DMS79 treated with DMSO at 0.1 percent for 48 hours (cell line): ENCODE data around the gene BRD4.

ENCODE experiments used
- DNase-seq: peaks from one replicate; lab custom pipeline; 2025; lab: John Stamatoyannopoulos, UW

Gene BRD4

GRCh38 chr19:15313649-15314279 is 18.6 kb downstream of the BRD4 start:
- no peak for DNase-seq

DNA sequence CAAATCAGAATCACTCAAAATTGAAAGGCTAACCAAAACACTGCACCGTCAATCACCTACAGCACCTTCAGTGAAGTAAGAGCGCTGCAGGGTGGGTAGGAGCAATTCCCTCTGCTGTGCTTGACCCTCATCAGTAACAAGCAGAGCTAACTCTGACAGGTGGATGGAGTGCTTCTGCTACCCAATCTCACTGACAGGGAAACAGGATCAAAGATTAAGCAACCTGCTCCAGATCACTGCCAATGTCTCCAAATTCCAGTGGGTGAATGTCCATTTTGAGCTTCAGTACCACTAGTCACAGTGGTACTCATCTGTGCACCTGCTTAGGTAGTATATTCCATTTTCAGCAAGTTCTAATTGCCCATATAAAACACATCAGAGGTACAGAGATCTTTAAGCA is 25.2 kb downstream of the BRD4 start:
- DNase-seq: no peak

DNA sequence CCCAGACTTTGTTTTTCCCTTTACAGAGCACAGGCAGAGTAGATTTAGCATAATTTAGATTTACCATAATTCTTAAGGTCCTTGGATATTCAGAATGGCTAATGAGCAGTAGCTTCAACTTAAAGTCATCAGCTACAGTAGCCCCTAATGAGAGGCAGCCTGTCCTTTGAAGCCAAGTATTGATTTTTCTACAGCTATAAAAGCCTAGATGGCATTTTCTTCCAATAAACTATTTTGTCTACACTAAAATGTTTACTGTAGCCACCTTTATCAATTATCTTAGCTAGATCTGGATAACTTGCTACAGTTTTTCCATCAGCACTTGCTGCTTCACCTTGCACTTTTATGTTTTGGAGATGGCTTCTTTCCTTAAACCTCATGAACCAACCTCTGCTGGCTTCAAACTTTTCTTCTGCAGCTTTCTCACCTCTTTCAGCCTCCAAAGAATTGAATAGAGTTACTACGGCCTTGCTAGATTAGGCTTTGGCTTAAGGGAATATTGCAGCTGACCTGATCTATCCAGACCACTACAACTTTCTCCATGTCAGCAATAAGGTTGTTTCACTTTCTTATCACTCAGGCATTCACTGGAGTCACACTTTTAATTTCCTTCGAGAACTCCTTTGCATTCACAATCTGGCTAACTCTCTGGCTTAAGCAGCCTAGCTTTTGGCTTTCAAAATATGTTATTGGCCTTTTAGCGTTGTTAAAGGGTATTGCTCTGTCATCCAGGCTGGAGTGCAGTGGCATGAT is 26.6 kb downstream of the BRD4 start:
- DNase-seq: no peak

- no peak for DNase-seq
Measured at GRCh38 chr19:15304140-15304705, 28.1 kb downstream of the BRD4 start.

- no peak for DNase-seq
Measured at GRCh38 chr19:15303105-15303780, 29.1 kb downstream of the BRD4 start.

DNA sequence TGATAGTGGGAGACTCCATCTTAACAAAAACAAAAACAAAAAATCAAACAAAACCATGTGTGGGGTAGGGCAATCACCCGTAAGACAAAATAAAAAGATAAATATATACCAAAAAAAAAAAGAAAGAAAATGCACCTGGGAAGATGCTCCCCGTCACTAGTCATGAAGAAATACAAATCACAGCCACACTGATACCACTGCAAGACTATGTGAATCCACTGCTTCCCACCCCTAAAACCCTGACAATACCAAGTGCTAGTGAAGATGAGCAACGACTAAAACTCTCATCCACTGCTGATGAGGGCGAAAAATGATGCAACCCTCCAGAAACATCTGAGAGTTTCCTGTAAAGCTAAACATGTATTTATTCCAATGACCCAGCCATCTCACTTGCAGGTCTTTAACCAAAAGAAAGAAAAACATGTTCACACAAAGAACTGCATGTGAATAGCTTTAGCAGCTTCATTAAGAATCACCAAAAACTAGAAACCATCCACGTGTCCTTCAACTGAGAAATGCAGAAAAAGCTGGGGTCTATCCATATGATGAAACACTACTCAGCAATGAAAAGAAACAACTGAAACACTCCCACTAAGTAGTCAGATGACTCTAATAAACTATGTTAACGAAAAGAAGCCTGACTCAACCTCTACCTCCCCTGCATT is 31.7 kb downstream of the BRD4 start:
- no peak for DNase-seq

DNA sequence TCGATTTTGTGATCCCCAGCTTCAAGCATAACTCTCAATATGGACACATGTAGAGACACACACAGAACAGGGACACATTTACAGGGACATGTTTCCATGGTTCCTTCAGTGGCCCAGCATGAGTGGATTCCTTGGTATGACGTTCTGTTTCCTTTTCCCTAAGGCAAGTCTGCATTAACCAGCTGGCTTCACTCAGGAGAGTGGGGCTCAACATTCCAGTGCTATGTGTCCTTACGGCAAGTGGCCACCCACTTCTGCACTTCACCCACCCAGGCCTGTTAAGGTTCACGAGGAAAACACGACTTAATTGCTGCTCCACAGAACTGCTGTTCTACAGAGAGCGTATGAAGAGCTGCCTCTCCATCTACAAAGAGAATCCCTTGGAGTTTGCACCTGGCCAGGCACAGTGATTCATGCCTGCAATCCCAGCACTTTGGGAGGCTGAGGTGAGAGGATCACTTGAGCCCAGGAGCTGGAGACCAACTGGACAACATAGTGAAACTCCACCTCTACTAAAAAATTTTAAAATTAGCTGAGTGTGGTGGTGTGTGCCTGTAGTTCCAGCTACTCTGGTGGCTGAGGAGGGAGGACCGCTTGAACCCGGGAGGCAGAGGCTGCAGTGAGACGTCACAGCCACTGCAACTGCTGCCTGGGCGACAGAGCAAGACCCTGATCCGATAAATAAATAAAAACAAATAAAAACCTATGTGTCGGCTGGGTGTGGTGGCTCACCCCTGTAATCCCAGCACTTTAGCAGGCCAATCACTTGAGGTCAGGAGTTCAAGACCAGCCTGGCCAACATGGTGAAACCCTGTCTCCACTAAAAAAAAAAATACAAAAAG is 32.5 kb downstream of the BRD4 start:
- DNase-seq: no peak

GRCh38 chr19:15298847-15299567 is 33.3 kb downstream of the BRD4 start:
- no peak for DNase-seq

- peak; percentile 19 for DNase-seq
Measured at GRCh38 chr19:15297416-15298224, 34.7 kb downstream of the BRD4 start.

DNA sequence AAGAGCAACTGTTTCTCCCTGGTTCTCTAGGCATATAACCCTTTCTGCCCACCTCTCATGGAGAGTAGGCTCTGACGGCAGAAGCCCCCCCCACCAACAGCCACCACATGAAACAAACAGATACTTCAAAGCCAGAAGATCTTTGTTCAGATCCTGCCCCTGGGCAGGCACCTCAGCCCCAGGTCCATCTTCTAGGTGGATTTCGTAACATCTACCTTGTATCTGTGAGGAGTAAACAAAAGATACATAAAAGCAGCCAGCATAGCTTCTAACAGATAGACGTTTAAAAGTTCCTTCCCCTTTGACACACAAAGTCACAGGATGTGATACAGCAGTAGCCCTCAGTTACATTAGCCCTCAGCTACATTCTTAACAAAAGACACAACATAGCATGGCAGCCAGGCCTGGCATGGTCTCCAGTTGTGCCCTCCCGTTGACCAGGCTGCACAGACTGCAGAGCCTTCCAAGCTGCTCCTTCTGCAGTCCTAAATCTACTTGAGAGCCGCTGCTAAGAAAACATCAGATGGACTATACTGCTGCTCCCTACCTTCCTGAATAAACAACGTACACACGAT is 35.4 kb downstream of the BRD4 start:
- DNase-seq: no peak

GRCh38 chr19:15296353-15296752 is 36.0 kb downstream of the BRD4 start:
- DNase-seq: no peak

- no peak for DNase-seq
Measured at GRCh38 chr19:15294561-15294990, 37.8 kb downstream of the BRD4 start.

DNA sequence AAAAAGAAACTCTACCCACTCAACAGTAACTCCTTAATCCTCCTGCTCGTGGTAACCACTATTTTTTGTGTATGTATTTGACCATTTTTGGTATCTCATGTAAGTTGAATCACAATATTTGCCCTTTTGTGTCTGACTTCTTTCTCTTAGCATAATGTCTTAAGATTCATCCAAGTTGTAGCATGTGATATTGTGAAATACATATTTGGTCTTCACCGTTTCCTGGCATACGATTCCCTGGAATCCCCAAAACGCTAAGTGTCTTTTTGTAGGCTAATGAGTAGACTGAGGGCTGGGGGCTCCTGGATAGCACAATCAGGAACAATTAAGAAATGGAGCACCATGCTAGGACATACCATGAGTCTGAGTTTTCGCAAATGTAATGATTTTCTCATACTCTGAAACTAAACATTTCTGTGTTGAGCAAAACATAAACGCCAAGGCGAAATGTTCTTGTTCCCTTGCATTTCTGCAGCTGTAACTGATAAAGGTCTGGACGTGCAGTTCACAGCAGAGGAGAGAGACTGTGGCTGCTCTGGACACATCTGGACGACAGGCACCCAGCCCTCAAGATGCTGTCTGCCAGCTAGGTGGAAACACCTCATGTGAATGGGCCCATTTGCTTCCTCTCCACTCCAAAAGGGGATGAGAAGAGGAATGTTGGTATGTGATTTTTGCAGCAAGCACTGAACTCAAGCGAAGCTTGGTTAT is 38.4 kb downstream of the BRD4 start:
- no peak for DNase-seq

- DNase-seq: peak; percentile 59
Measured at GRCh38 chr19:15292847-15293582, 39.3 kb downstream of the BRD4 start.

DNA sequence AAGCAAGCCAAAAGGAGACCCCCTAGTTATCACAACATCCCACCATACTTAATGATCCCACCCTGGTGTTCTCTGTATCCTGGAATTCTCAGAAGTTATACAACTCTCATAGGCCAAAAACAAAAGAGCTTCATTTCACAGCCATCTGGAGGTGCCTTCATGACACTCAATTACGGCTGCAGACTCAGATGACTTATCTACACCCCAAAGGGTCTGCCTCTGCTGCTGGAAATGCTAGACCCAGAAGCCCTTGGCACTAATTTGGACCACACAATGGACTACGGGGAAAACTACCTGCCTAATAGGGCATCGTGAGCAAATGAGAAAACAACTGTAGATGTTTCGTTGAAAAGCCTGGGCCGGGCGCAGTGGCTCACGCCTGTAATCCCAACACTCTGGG is 40.2 kb downstream of the BRD4 start:
- DNase-seq: no peak

DNA sequence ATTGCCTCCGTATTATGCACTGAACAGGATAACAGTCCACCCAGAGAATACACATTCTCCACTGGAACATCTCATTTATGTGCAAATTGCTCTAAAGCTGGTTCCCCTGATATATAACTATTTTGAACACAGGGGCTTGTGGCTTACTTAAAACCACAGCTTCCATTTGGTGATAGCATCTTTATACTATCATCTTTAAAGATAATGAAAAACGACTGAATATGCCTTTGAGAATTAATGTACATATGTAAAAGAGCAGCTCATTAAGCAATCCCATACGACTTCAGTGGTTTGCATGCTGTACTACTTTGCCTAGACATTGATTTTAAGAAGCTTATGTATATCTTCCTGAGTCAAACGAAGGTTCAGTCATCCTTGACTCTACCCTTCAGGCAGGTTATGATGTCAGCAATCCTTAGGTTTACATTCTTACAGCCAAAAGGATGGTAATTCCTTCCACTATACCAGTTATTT is 40.8 kb downstream of the BRD4 start:
- DNase-seq: no peak

DNA sequence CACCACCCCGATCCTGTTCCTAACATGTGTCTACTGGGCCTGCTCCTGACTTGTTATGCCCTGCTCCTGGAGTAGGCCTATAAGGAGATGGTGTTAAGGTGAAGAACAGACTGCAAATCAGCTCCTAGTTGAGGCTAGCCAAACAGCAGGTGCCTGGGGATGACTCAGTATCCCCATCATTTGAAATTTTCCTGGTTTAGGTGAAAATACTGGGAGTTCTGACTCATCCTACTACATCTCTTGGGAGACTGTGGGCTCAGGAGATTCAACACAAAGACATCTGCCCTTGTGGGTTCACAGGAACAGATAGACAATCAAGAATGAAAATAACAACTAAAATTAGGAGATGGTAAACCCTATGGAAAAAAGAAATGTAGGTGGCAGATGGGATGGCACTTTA is 41.2 kb downstream of the BRD4 start:
- no peak for DNase-seq

GRCh38 chr19:15290166-15290565 is 42.2 kb downstream of the BRD4 start:
- no peak for DNase-seq
